Nephron (organoid): ENCODE measurements around the gene AMN1.
A peak's percentile ranks its signal among the peaks of the same experiment; 100 is the strongest.

Experiments used
- H3K27ac Mint-ChIP-seq, 3 experiments: 2 replicates each; pipeline ENCODE4 v1.8.0; 2020; ENCODE audit warnings: mixed read lengths in 3 of 3, mild to moderate bottlenecking in 2 of 3, moderate library complexity in 1 of 3
- H3K27me3 Mint-ChIP-seq: 2 replicates; pipeline ENCODE4 v1.8.0; 2021; ENCODE audit warnings: low read depth, mild to moderate bottlenecking, moderate library complexity, mixed read lengths
- H3K36me3 Mint-ChIP-seq: 2 replicates; pipeline ENCODE4 v1.8.0; 2020; ENCODE audit warnings: low read depth, mixed read lengths
- H3K4me1 Mint-ChIP-seq: 2 replicates; pipeline ENCODE4 v1.8.0; 2020; ENCODE audit warnings: mixed read lengths
- H3K4me3 Mint-ChIP-seq, 3 experiments: 2 replicates each; pipeline ENCODE4 v1.8.0; 2020; ENCODE audit warnings: mild to moderate bottlenecking in 3 of 3, mixed read lengths in 3 of 3, moderate library complexity in 2 of 3
- H3K9me3 Mint-ChIP-seq: 2 replicates; pipeline ENCODE4 v1.8.0; 2020; ENCODE audit warnings: mixed read lengths
- TF ChIP-seq, protein P1 (sequence below), 3 experiments: fragments of 200-600 bp; sonication (generic); IDR thresholded peaks; one replicate each; pipeline ENCODE4 v1.5.0; 2021; ENCODE audit warnings: antibody characterized with exemption in 3 of 3; ENCODE audit not compliant: unreplicated experiment in 3 of 3

The AMN1 gene

DNA sequence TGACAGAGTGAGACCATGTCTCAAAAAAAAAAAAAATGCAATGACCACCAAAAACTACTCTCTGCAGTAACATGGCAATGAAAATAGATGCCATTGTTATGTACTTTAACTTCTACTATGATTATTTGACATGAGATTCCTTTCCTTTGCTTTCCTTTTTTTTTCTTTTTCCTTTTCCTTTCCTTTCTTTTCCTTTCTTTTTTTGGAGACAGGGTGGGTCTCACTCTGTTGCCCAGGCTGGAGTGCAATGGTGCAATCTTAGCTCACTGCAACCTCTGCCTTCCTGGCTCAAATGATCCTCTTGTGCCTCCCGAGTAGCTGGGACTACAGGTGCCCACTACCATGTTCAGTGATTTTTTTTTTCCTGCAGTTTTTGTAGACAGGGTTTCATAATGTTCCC lies 94.2 kb downstream of the AMN1 start:
- peaks cover 6% of the 10 kb centered on the region for H3K27me3 Mint-ChIP-seq
- TF ChIP-seq, protein P1, sequence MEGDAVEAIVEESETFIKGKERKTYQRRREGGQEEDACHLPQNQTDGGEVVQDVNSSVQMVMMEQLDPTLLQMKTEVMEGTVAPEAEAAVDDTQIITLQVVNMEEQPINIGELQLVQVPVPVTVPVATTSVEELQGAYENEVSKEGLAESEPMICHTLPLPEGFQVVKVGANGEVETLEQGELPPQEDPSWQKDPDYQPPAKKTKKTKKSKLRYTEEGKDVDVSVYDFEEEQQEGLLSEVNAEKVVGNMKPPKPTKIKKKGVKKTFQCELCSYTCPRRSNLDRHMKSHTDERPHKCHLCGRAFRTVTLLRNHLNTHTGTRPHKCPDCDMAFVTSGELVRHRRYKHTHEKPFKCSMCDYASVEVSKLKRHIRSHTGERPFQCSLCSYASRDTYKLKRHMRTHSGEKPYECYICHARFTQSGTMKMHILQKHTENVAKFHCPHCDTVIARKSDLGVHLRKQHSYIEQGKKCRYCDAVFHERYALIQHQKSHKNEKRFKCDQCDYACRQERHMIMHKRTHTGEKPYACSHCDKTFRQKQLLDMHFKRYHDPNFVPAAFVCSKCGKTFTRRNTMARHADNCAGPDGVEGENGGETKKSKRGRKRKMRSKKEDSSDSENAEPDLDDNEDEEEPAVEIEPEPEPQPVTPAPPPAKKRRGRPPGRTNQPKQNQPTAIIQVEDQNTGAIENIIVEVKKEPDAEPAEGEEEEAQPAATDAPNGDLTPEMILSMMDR (IDR thresholded peaks at IDR 0.05; ENCODE audit: unreplicated experiment in 3 of 3) = no peak
- no peak overlapping the region for H3K27ac Mint-ChIP-seq
- H3K9me3 Mint-ChIP-seq = no peaks in the 10 kb centered on the region
- no peaks in the 10 kb centered on the region for H3K36me3 Mint-ChIP-seq
- peaks cover 22% of the 10 kb centered on the region for H3K4me1 Mint-ChIP-seq
- H3K4me3 Mint-ChIP-seq = no peak overlapping the region

DNA sequence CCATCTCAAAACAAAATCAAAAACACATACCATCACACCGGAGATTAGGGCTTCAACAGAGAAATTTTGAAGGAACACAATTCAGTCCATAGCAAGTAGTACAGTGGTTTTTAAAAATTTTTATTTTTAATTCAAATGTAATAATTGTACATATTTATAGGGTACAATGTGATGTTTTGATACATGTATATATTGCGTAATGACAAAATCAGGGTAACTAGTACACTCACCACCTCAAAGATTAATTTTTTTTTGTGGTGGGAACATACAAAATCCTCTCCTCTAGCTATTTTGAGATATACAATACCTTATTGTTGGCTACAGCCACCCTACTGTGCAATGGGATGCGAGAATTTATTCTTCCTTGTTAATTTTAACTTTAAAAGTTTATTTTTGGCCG lies 95.4 kb downstream of the AMN1 start:
- no peak overlapping the region for H3K4me3 Mint-ChIP-seq
- H3K27ac Mint-ChIP-seq = no peak overlapping the region
- peaks cover 28% of the 10 kb centered on the region for H3K4me1 Mint-ChIP-seq
- H3K36me3 Mint-ChIP-seq = no peaks in the 10 kb centered on the region
- TF ChIP-seq, protein P1 (IDR thresholded peaks at IDR 0.05; ENCODE audit: unreplicated experiment in 3 of 3) = no peak
- peaks cover 6% of the 10 kb centered on the region for H3K27me3 Mint-ChIP-seq
- no peaks in the 10 kb centered on the region for H3K9me3 Mint-ChIP-seq

DNA sequence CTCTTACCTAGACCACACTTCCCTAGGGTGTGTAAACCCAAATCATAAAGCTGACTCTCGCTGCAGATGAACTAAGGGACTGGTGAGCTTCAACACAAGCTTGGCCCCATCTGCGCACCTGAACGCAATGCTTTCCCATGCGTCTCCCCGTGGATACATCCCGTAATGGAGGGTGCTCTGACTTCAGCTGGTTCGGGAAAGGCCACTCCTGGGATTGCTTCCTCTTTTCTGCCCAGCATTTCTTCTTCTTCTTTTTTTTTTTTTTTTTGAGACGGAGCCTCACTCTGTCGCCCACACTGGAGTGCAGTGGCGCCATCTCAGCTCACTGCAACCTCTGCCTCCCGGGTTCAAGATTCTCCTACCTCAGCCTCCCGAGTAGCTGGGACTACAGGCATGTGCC lies 97.0 kb downstream of the AMN1 start:
- H3K4me3 Mint-ChIP-seq = no peak overlapping the region
- H3K4me1 Mint-ChIP-seq = peaks cover 37% of the 10 kb centered on the region
- no peaks in the 10 kb centered on the region for H3K9me3 Mint-ChIP-seq
- no peak overlapping the region for H3K27ac Mint-ChIP-seq
- H3K36me3 Mint-ChIP-seq = no peaks in the 10 kb centered on the region
- TF ChIP-seq, protein P1 (IDR thresholded peaks at IDR 0.05; ENCODE audit: unreplicated experiment in 3 of 3) = no peak
- peaks cover 8% of the 10 kb centered on the region for H3K27me3 Mint-ChIP-seq

DNA sequence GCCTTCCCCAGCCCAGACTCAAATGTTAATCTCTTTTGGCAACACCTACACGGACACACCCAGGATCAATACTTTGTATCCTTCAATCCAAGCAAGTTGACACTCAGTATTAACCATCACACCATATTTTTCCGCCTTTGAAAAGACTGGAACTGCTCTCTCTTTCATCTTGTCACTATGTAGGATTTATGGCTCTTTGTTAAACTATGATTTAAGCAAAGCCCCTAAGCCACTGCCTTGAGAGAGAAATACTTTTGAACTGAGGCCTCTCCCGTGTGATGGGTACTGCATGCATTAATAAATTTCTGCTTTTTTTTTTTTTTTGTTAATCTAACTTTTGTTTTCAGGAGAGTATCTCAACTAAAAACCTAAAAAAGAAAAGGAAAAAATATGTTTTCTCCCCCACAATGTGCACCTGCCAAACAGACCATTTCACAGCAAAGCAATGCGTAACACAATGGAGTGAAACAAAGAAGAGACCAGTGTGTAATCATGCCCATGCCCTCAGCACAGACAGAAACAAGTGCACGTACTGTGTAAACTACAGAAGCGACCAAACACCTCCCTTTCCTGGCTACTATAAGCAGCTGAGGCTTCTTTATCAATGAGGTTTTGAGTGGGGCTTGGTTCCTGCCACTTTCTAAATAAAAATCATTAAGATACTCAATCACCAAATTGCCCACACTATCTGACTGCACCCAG lies 97.6 kb downstream of the AMN1 start:
- no peaks in the 10 kb centered on the region for H3K9me3 Mint-ChIP-seq
- peak overlapping the region in 2 of 3 experiments; percentile 85 to 87 for H3K27ac Mint-ChIP-seq
- H3K4me1 Mint-ChIP-seq = peaks cover 41% of the 10 kb centered on the region
- no peaks in the 10 kb centered on the region for H3K36me3 Mint-ChIP-seq
- peaks cover 10% of the 10 kb centered on the region for H3K27me3 Mint-ChIP-seq
- TF ChIP-seq, protein P1 (IDR thresholded peaks at IDR 0.05; ENCODE audit: unreplicated experiment in 3 of 3) = no peak
- no peak overlapping the region for H3K4me3 Mint-ChIP-seq

DNA sequence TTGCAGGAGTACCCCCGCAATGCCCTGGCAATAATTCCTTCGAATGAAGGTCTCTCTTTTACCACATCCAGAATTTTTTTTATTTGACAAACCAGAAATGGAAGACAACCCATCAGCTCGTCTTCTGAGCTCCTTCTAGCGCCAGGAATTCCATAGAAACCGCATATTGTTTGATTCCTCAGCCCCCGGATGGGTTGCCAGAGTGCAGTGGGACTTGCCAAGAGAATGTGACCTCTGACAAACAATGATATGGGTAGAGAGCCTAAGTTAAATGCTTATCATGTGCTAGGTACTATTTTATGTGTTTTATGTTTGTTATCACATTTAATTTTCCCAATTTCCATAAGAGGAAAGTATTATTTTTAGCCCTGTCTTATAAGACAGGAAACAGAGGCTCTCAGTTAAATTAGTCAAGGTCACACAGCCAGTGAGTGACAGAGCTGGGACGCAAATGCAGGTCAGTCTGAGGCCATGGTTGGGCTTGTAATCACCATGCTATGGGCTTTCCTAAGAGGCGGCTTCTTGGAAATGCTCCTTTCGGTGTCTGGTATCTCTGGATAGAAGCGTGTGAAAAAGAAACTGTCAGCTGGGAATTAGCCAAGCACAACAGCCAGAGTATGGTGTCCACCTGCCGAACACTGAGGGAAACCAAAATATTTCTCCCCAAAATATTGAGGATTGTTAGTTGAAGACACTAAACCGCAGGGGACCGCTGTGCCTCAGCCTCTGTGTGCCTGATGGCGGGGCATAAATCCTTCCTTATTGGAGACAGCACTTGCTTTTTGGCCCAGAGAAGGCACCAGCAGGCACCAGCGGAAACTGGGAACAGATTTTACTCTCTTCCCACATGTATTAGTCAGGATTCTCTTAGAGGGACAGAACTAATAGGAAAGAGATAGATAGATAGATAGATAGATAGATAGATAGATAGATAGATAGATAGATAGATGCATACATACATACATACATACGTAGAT lies 98.8 kb downstream of the AMN1 start:
- Mint-ChIP-seq H3K4me3 (peak overlapping the region; percentile 11 to 25 (median 13)), H3K9me3 (no peaks in the 10 kb centered on the region), H3K27ac (peak overlapping the region; percentile 20 to 87 (median 85)), H3K27me3 (peaks cover 10% of the 10 kb centered on the region), H3K4me1 (peaks cover 41% of the 10 kb centered on the region), H3K36me3 (no peaks in the 10 kb centered on the region)
- TF ChIP-seq, protein P1 (IDR thresholded peaks at IDR 0.05; ENCODE audit: unreplicated experiment in 3 of 3) = no peak
